Astrocyte of the spinal cord (primary cell): ENCODE data around the gene FASN.

Experiments
- DNase-seq: peaks from one replicate; pipeline ENCODE4 v3.0.0; 2011; ENCODE audit warnings: low read depth, low spot score
- H3K4me3 ChIP-seq: 2 replicates; pipeline ENCODE4 v1.5.1; 2011; ENCODE audit warnings: low read depth, mild to moderate bottlenecking, low read length, moderate library complexity
- in situ Hi-C: cut with HindIII; loops from 2 replicates; pipeline ENCODE4 v1.10.0; 2017; ENCODE audit warnings: low sequenced_read_pairs
- TF ChIP-seq, protein P1 (sequence below): IDR thresholded peaks from 2 replicates; pipeline ENCODE4 v1.5.1; 2012; ENCODE audit warnings: low read depth, mild to moderate bottlenecking, low read length, inconsistent platforms

The FASN gene

DNA sequence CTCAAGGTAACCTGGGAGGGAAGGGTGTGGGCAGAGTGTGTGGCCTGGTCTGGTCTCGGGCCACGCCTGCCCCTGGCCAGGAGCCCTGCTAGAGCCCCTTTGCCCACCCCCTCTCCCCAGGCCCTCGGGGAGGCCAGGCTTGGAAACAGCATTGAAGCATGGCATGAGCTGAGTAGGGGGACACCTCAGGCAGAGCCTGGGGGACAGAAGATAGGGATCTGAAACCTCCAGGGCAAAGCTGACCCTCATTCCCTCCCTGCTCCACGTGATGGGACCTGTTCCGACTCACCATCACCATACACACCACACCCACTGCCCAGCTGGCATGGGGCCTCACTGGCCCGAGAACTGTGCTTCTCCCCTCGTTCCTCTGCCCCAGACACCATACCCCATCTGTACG lies 48.9 kb downstream of the FASN start:
- TF ChIP-seq, protein P1, sequence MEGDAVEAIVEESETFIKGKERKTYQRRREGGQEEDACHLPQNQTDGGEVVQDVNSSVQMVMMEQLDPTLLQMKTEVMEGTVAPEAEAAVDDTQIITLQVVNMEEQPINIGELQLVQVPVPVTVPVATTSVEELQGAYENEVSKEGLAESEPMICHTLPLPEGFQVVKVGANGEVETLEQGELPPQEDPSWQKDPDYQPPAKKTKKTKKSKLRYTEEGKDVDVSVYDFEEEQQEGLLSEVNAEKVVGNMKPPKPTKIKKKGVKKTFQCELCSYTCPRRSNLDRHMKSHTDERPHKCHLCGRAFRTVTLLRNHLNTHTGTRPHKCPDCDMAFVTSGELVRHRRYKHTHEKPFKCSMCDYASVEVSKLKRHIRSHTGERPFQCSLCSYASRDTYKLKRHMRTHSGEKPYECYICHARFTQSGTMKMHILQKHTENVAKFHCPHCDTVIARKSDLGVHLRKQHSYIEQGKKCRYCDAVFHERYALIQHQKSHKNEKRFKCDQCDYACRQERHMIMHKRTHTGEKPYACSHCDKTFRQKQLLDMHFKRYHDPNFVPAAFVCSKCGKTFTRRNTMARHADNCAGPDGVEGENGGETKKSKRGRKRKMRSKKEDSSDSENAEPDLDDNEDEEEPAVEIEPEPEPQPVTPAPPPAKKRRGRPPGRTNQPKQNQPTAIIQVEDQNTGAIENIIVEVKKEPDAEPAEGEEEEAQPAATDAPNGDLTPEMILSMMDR, result no peak
- no peak overlapping the region for H3K4me3 ChIP-seq
- no peak for DNase-seq
- in situ Hi-C loops, result no loop called here

DNA sequence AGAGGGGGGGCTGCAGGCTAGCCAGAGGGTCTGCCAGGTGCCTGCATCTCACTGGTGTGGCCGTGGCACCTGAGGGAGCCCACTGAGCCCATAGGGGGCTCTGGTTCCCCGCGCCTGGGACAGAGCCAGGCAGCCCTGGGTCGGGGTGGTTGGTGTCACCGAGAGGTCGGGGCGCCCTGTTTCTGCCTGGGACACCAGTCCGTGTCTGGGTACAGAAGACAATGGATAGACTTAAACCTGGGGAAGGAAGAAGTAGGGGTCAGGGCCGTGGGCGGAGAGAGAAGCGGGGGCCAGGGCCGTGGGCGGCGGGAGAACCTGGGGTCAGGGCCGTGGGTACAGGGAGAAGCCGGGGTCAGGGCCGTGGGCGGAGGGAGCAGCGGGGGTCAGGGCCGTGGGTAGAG lies 49.5 kb downstream of the FASN start:
- DNase-seq, result no peak
- TF ChIP-seq, protein P1, result no peak
- in situ Hi-C loops, result no loop called here
- H3K4me3 ChIP-seq, result no peak overlapping the region

DNA sequence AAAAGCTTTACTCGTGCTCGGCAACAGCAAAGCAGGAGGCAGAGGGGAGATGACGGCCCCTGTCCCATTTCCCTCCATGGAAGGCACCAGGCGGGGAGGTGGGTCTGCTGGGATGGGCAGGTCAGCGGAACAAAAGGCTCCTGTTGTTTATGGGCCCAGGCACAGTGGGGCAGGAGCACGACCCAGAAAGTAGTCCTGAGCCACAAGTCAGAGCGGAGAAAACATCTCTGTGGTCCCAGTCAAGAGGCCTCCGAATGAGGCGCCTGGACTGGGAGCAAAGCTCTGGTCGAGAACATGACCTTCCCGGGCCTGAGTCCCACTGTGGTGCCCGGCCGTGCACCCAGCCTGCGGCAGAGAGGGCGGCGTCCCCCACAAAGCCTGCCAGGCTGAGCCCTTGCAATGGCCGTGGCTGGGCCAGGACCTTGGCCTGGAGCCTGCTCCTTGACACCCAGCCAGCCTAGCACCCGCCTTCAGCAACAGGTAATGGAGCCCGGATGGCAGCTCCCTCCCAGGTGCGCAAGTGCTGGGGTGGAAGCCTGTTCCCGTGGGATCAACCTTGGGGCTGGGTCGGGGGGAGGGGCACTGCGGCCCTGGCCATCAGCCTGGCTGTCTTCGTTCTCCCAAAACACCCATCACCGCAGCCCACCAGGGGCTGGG lies 50.0 kb downstream of the FASN start:
- no peak for DNase-seq
- in situ Hi-C loops, result no loop called here
- TF ChIP-seq, protein P1, result no peak
- H3K4me3 ChIP-seq, result no peak overlapping the region

DNA sequence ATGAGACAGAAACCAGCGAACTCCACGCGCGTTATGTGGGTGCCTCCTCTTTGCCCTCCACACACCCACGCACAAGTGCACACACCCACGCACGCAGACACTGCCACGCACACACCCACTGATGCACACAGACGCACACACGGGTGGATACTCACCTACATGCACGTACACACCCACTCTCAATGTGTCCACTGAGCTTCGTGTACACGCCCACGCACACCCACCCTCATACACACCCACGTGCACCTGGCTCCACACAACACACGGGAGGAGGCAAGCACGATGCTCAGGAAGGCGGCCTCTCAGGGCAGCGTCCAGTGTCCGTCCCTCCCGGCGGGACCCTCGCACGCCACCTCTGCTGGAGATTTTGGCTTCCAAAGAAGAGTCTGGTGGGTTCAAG lies 50.7 kb downstream of the FASN start:
- TF ChIP-seq, protein P1, result no peak
- in situ Hi-C loops, result no loop called here
- no peak for DNase-seq
- no peak overlapping the region for H3K4me3 ChIP-seq

DNA sequence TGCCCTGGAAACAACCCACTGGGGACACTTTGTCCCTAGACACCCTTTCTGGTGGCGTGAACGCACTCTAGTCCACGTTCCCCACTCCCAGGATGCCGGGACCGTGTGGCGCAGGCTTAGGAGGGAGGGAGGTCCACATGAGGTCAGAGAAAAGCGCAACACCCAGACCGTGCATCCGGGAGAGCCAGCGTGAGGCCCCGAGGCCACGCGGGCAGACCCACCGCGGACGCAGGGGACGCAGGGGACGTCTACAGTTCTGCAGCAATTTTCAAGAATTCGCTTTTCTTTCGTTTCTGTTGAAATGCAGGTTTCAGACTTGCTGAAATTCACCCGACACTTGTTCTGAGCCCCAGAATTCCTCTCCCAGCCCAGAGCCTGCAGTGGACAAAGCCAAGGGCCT lies 51.1 kb downstream of the FASN start:
- TF ChIP-seq, protein P1, result no peak
- in situ Hi-C loops, result no loop called here

DNA sequence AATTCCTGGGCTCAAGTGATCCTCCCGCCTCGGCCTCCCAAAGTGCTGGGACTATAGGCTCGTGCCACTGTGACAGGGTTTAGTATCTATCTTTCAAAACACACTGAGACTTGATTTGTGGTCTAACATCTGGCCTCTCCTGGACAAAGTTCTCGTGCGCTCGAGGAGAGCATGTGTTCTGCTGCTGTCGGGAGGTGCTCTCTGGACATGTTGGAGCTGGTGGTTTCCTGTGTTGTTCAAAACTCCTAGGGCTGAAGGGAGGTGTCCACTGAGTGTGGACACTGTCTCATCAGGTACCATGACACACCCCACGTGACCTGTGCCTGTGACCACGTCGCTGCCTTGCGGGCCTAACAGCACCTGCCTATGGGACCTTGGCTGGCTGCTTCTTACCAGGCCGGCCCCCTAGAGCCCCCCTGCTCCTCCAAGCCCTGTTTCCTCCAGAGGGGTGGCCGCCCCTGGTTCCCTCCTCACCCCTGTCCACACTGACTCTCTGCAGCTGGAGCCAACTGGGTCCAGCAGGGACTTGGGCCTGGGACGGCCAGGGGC lies 52.0 kb downstream of the FASN start:
- TF ChIP-seq, protein P1, result no peak
- no peak overlapping the region for H3K4me3 ChIP-seq
- no peak for DNase-seq
- in situ Hi-C loops, result no loop called here

More for the DNA sequence above, 51.1 kb downstream of the FASN start:
- H3K4me3 ChIP-seq, result no peak overlapping the region
- no peak for DNase-seq
